Measurements from ENCODE around the gene TMEM163.

TMEM163 gene

GRCh38 chr2:134452042-134452733 is 266.6 kb downstream of the TMEM163 start:
- no peak for DNase-seq

GRCh38 chr2:134451347-134451630 is 267.5 kb downstream of the TMEM163 start:
- DNase-seq: no peak

- DNase-seq: no peak
These were observed 268.9 kb downstream of the TMEM163 start for GRCh38 chr2:134449751-134450513.

- no peak for DNase-seq
These were observed 269.6 kb downstream of the TMEM163 start for GRCh38 chr2:134449157-134449556.

- DNase-seq: no peak
These were observed 270.1 kb downstream of the TMEM163 start for GRCh38 chr2:134448650-134449049.

- no peak for DNase-seq
These were observed 271.1 kb downstream of the TMEM163 start for GRCh38 chr2:134447669-134448068.

- no peak for DNase-seq
These were observed 272.3 kb downstream of the TMEM163 start for GRCh38 chr2:134446383-134447017.

GRCh38 chr2:134445985-134446382 is 272.8 kb downstream of the TMEM163 start:
- no peak for DNase-seq

- DNase-seq: no peak
These were observed 273.7 kb downstream of the TMEM163 start for GRCh38 chr2:134445116-134445515.

- DNase-seq: no peak
These were observed 274.9 kb downstream of the TMEM163 start for GRCh38 chr2:134443814-134444480.

- DNase-seq: no peak
These were observed 277.5 kb downstream of the TMEM163 start for GRCh38 chr2:134441153-134441863.

GRCh38 chr2:134440336-134440909 is 278.4 kb downstream of the TMEM163 start:
- no peak for DNase-seq

GRCh38 chr2:134438371-134438770 is 280.4 kb downstream of the TMEM163 start:
- no peak for DNase-seq

- no peak for DNase-seq
These were observed 282.1 kb downstream of the TMEM163 start for GRCh38 chr2:134436706-134437105.

- no peak for DNase-seq
These were observed 282.9 kb downstream of the TMEM163 start for GRCh38 chr2:134435936-134436335.

- no peak for DNase-seq
These were observed 283.3 kb downstream of the TMEM163 start for GRCh38 chr2:134435505-134435904.

GRCh38 chr2:134433979-134434378 is 284.8 kb downstream of the TMEM163 start:
- DNase-seq: no peak

GRCh38 chr2:134433469-134433868 is 285.3 kb downstream of the TMEM163 start:
- DNase-seq: no peak

GRCh38 chr2:134432435-134432883 is 286.3 kb downstream of the TMEM163 start:
- DNase-seq: no peak

- DNase-seq: no peak
These were observed 286.9 kb downstream of the TMEM163 start for GRCh38 chr2:134431838-134432434.

GRCh38 chr2:134429886-134430285 is 288.9 kb downstream of the TMEM163 start:
- peak; percentile 56 for DNase-seq

GRCh38 chr2:134426721-134427120 is 292.1 kb downstream of the TMEM163 start:
- no peak for DNase-seq

All from GF-D8 (cell line).